Measurements from ENCODE around the gene RAP1GAP2. TPM values are rescaled to one million over a fixed set of nuclear protein-coding genes. Genes with fewer than 3 reads are reported as not detected.

RAP1GAP2 gene
- total RNA-seq, 1 donor from 2014 or later: 22.6 TPM

DNA sequence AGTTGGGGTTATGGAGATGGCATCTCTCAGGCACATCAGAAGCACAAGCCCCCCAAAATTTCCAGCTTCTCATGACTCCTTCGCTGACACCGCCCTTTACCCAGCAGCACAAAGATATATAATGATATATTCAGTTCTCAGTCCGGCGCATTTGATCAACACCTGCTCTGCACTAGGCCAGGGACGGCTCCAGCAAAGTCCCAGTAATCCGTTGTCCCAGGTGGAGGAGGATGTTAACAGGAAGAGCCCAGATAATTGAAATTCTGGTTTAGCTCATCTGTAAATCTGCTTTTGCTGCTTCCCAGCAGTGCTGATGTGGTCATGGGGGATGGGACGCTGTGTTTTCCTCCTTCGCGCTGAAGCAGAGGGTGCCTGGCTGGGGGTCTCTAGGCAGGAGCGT, 135.6 kb downstream of the RAP1GAP2 start:
- H3K27ac ChIP-seq: no peak overlapping the region
- H3K4me1 ChIP-seq: no peaks in the 10 kb centered on the region
- no peak for DNase-seq (ENCODE audit: extremely low spot score in 2 of 2)
- intact Hi-C loops (cut with DNase I): no loop called here
- TF ChIP-seq POLR2A (IDR thresholded peaks at IDR 0.05): no peak
- no peak for TF ChIP-seq POLR2AphosphoS5 (IDR thresholded peaks at IDR 0.05; ENCODE audit: insufficient read depth in 1 of 2, low read depth in 1 of 2)
- TF ChIP-seq, protein P1, sequence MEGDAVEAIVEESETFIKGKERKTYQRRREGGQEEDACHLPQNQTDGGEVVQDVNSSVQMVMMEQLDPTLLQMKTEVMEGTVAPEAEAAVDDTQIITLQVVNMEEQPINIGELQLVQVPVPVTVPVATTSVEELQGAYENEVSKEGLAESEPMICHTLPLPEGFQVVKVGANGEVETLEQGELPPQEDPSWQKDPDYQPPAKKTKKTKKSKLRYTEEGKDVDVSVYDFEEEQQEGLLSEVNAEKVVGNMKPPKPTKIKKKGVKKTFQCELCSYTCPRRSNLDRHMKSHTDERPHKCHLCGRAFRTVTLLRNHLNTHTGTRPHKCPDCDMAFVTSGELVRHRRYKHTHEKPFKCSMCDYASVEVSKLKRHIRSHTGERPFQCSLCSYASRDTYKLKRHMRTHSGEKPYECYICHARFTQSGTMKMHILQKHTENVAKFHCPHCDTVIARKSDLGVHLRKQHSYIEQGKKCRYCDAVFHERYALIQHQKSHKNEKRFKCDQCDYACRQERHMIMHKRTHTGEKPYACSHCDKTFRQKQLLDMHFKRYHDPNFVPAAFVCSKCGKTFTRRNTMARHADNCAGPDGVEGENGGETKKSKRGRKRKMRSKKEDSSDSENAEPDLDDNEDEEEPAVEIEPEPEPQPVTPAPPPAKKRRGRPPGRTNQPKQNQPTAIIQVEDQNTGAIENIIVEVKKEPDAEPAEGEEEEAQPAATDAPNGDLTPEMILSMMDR (IDR thresholded peaks at IDR 0.05): no peak
- H3K27me3 ChIP-seq: no peaks in the 10 kb centered on the region
- H3K4me3 ChIP-seq: no peak overlapping the region
- H3K9me3 ChIP-seq: no peaks in the 10 kb centered on the region
- no peaks in the 10 kb centered on the region for H3K36me3 ChIP-seq

DNA sequence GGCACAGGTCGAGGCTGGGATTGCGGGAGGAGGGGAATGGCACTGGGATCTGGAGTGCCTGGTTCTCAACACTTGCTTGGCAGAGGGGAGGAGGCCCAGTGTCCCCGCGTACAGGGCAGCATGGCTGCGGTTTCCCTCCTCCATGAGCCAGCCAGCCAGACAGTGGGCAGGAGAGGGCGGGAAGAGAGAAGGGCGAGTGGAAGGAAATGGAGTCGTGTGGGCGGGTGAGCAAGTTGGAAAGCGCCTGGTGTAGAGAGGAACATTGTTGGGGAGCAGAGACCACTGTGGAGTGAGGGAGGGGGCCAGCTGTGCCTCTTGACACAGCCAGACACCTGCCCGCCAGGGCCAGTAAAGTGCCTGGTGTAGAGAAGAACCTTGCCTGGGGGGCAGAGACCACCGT, 136.7 kb downstream of the RAP1GAP2 start:
- Histone ChIP-seq H3K4me1 (no peaks in the 10 kb centered on the region), H3K27me3 (no peaks in the 10 kb centered on the region), H3K36me3 (no peaks in the 10 kb centered on the region), H3K9me3 (no peaks in the 10 kb centered on the region), H3K27ac (no peak overlapping the region), H3K4me3 (no peak overlapping the region)
- intact Hi-C loops (cut with DNase I): no loop called here
- DNase-seq (ENCODE audit: extremely low spot score in 2 of 2): no peak
- no peak for TF ChIP-seq POLR2AphosphoS5 (IDR thresholded peaks at IDR 0.05; ENCODE audit: insufficient read depth in 1 of 2, low read depth in 1 of 2)
- TF ChIP-seq POLR2A (IDR thresholded peaks at IDR 0.05): no peak
- TF ChIP-seq, protein P1 (IDR thresholded peaks at IDR 0.05): no peak

DNA sequence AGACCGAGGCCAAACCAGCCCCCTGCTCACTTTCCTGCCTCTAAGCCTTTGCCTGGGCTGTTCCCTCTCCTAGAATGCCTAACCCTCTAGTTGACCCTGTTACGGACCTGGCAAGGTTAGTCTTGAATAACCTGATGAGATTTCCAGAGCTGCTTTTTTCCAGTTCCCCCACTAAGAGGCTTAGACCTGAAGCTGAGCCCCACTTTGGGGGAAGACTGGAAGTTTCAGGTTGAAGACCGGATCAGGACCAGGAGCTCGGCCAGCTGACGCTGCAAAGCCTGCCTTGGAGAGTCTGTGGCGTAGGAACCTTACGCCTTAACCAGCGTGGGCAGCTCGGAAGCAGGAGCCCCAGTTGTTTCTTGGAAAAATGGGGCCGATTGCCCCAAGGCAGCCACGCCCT, 137.4 kb downstream of the RAP1GAP2 start:
- no peak for DNase-seq (ENCODE audit: extremely low spot score in 2 of 2)
- H3K36me3 ChIP-seq: no peaks in the 10 kb centered on the region
- intact Hi-C loops (cut with DNase I): no loop called here
- no peaks in the 10 kb centered on the region for H3K27me3 ChIP-seq
- no peak overlapping the region for H3K27ac ChIP-seq
- TF ChIP-seq, protein P1 (IDR thresholded peaks at IDR 0.05): no peak
- no peak for TF ChIP-seq POLR2AphosphoS5 (IDR thresholded peaks at IDR 0.05; ENCODE audit: insufficient read depth in 1 of 2, low read depth in 1 of 2)
- TF ChIP-seq POLR2A (IDR thresholded peaks at IDR 0.05): no peak
- no peaks in the 10 kb centered on the region for H3K9me3 ChIP-seq
- H3K4me1 ChIP-seq: no peaks in the 10 kb centered on the region
- no peak overlapping the region for H3K4me3 ChIP-seq

DNA sequence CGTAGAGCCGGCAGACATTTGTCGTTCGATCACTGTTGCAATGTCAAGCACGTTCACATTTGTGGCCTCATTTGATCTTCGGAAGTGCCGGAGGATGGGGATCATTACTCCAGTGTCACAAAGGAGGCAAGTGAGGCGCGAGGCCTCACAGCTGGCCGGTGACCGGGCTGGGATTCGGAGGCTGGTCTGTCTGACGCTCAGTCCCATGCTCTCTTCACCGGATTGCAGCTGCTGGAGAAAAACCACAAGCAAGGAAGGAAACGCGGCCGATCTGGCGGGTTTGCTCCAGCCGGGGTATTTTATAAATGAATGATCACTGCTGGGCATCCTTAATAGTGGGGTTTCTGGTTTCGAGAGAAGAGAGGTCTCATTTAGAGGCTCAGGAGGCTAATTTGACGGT, 139.4 kb downstream of the RAP1GAP2 start:
- H3K27me3 ChIP-seq: no peaks in the 10 kb centered on the region
- H3K4me1 ChIP-seq: peaks cover 10% of the 10 kb centered on the region
- TF ChIP-seq POLR2A (IDR thresholded peaks at IDR 0.05) (no peak), POLR2AphosphoS5 (IDR thresholded peaks at IDR 0.05; ENCODE audit: insufficient read depth in 1 of 2, low read depth in 1 of 2) (no peak)
- TF ChIP-seq, protein P1 (IDR thresholded peaks at IDR 0.05): no peak
- H3K36me3 ChIP-seq: no peaks in the 10 kb centered on the region
- intact Hi-C loops (cut with DNase I): no loop called here
- DNase-seq (ENCODE audit: extremely low spot score in 2 of 2): no peak
- no peak overlapping the region for H3K27ac ChIP-seq
- H3K4me3 ChIP-seq: no peak overlapping the region
- H3K9me3 ChIP-seq: no peaks in the 10 kb centered on the region

DNA sequence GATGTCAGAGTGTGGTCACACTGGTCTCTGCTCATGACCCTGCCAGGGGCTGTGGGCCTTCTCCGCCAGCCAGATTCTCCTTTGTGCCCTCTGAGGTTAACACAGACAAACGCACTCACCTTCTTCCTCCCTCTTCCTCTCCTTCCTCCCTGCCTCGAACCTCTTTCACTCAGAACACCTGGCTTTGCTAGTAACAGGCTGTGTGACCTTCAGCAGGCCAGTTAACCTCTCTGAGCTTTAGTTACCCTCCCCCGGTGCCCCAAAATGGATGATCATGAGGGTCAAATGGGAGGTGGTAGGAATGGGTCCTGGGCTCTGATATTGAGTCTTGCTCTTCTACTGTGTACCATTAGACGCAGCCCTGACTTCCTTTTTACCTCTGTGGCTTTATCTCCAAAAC, 140.1 kb downstream of the RAP1GAP2 start:
- intact Hi-C loops (cut with DNase I): no loop called here
- H3K4me3 ChIP-seq: no peak overlapping the region
- no peaks in the 10 kb centered on the region for H3K36me3 ChIP-seq
- H3K9me3 ChIP-seq: no peaks in the 10 kb centered on the region
- TF ChIP-seq POLR2A (IDR thresholded peaks at IDR 0.05) (no peak), POLR2AphosphoS5 (IDR thresholded peaks at IDR 0.05; ENCODE audit: insufficient read depth in 1 of 2, low read depth in 1 of 2) (no peak)
- TF ChIP-seq, protein P1 (IDR thresholded peaks at IDR 0.05): no peak
- no peak for DNase-seq (ENCODE audit: extremely low spot score in 2 of 2)
- H3K4me1 ChIP-seq: peaks cover 10% of the 10 kb centered on the region
- no peak overlapping the region for H3K27ac ChIP-seq
- H3K27me3 ChIP-seq: no peaks in the 10 kb centered on the region
